ENCODE data around the gene STARD5. TPM values are rescaled to one million over a fixed set of nuclear protein-coding genes. Genes with fewer than 3 reads are reported as not detected.

The STARD5 gene
- total and polyA plus RNA-seq, 2 experiments from 2014 or later = 3.8 to 10.1 TPM

DNA sequence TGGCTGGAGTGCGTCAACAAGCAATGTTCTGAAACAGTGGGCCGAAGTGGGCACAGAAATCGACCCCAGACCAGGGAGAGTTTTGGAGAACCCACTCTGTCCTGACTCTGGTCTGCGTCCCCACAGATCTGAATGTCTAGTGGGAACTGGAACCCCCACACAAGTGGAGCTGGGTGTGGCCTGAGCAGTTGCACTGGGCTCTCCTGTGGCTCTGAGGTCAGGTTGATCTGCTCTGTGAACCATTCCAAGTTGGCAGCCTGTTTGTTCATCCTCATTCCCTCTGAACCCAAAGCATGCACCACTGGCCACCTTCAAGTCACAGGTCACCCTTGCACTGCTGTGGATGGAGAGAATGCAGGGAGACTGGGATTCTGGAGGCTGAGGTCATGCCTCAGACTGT, 60.5 kb downstream of the STARD5 start (continued):
- TF ChIP-seq, protein P1, sequence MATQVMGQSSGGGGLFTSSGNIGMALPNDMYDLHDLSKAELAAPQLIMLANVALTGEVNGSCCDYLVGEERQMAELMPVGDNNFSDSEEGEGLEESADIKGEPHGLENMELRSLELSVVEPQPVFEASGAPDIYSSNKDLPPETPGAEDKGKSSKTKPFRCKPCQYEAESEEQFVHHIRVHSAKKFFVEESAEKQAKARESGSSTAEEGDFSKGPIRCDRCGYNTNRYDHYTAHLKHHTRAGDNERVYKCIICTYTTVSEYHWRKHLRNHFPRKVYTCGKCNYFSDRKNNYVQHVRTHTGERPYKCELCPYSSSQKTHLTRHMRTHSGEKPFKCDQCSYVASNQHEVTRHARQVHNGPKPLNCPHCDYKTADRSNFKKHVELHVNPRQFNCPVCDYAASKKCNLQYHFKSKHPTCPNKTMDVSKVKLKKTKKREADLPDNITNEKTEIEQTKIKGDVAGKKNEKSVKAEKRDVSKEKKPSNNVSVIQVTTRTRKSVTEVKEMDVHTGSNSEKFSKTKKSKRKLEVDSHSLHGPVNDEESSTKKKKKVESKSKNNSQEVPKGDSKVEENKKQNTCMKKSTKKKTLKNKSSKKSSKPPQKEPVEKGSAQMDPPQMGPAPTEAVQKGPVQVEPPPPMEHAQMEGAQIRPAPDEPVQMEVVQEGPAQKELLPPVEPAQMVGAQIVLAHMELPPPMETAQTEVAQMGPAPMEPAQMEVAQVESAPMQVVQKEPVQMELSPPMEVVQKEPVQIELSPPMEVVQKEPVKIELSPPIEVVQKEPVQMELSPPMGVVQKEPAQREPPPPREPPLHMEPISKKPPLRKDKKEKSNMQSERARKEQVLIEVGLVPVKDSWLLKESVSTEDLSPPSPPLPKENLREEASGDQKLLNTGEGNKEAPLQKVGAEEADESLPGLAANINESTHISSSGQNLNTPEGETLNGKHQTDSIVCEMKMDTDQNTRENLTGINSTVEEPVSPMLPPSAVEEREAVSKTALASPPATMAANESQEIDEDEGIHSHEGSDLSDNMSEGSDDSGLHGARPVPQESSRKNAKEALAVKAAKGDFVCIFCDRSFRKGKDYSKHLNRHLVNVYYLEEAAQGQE (IDR thresholded peaks at IDR 0.05; ENCODE audit: unreplicated experiment) = no peak
- TF ChIP-seq STAT1 (IDR thresholded peaks at IDR 0.05; ENCODE audit: unreplicated experiment) (no peak), CREB1 (CRISPR knock-in tag; IDR thresholded peaks at IDR 0.05; ENCODE audit: low read depth) (no peak), CTCF (conservative IDR thresholded peaks at IDR 0.05; ENCODE audit: low read depth in 2 of 2) (no peak), JUNB (IDR thresholded peaks at IDR 0.05; ENCODE audit: unreplicated experiment) (no peak), ZNF114 (CRISPR knock-in tag; IDR thresholded peaks at IDR 0.05) (no peak), EZH2phosphoT487 (IDR thresholded peaks at IDR 0.05; ENCODE audit: unreplicated experiment) (no peak), NANOG (IDR thresholded peaks at IDR 0.05; ENCODE audit: borderline replicate concordance) (no peak)

GRCh38 chr15:81261172-81261811, 62.6 kb downstream of the STARD5 start:
- Mint-ChIP-seq H3K27ac (no peak overlapping the region), H3K9me3 (no peaks in the 10 kb centered on the region; the same call in 2 of the 3 replicates), H3K36me3 (ENCODE audit: low read depth) (no peaks in the 10 kb centered on the region), H3K27me3 (ENCODE audit: insufficient read depth, low read depth, poor library complexity) (peaks cover 5% of the 10 kb centered on the region), H3K4me1 (peaks cover 11% of the 10 kb centered on the region), H3K4me3 (no peak overlapping the region)
- Histone ChIP-seq H3K9me2 (ENCODE audit: insufficient read depth) (no peaks in the 10 kb centered on the region), H3K27me3 (ENCODE audit: insufficient read depth) (no peaks in the 10 kb centered on the region), H3K36me3 (ENCODE audit: insufficient read depth) (no peaks in the 10 kb centered on the region), H3K27ac (ENCODE audit: low read depth) (no peak overlapping the region), H3K4me2 (no peak overlapping the region), H2AFZ (0 out of 2 replicates have a peak overlapping the region, but pooled peaks have one; percentile 64), H3K4me1 (ENCODE audit: insufficient read depth) (no peaks in the 10 kb centered on the region; the same call in 1 of the 2 replicates), H4K20me1 (replicated peaks; ENCODE audit: insufficient read depth) (no peaks in the 10 kb centered on the region), H3K4me3 (no peak overlapping the region), H3F3A (replicated peaks; ENCODE audit: low read depth) (no peaks in the 10 kb centered on the region), H3K79me2 (replicated peaks; ENCODE audit: insufficient read depth) (no peaks in the 10 kb centered on the region)
- ATAC-seq (no peak), DNase-seq (ENCODE audit: low spot score) (no peak)
- TF ChIP-seq ZNF331 (CRISPR knock-in tag; IDR thresholded peaks at IDR 0.05; ENCODE audit: low read depth) (no peak), ETS1 (IDR thresholded peaks at IDR 0.05) (no peak), CREB1 (CRISPR knock-in tag; IDR thresholded peaks at IDR 0.05; ENCODE audit: low read depth) (no peak), EZH2phosphoT487 (IDR thresholded peaks at IDR 0.05; ENCODE audit: unreplicated experiment) (no peak), STAT1 (IDR thresholded peaks at IDR 0.05; ENCODE audit: unreplicated experiment) (no peak), EZH2 (IDR thresholded peaks at IDR 0.05; ENCODE audit: low read depth, unreplicated experiment) (no peak), JUNB (IDR thresholded peaks at IDR 0.05; ENCODE audit: unreplicated experiment) (no peak)
- TF ChIP-seq, protein P2, sequence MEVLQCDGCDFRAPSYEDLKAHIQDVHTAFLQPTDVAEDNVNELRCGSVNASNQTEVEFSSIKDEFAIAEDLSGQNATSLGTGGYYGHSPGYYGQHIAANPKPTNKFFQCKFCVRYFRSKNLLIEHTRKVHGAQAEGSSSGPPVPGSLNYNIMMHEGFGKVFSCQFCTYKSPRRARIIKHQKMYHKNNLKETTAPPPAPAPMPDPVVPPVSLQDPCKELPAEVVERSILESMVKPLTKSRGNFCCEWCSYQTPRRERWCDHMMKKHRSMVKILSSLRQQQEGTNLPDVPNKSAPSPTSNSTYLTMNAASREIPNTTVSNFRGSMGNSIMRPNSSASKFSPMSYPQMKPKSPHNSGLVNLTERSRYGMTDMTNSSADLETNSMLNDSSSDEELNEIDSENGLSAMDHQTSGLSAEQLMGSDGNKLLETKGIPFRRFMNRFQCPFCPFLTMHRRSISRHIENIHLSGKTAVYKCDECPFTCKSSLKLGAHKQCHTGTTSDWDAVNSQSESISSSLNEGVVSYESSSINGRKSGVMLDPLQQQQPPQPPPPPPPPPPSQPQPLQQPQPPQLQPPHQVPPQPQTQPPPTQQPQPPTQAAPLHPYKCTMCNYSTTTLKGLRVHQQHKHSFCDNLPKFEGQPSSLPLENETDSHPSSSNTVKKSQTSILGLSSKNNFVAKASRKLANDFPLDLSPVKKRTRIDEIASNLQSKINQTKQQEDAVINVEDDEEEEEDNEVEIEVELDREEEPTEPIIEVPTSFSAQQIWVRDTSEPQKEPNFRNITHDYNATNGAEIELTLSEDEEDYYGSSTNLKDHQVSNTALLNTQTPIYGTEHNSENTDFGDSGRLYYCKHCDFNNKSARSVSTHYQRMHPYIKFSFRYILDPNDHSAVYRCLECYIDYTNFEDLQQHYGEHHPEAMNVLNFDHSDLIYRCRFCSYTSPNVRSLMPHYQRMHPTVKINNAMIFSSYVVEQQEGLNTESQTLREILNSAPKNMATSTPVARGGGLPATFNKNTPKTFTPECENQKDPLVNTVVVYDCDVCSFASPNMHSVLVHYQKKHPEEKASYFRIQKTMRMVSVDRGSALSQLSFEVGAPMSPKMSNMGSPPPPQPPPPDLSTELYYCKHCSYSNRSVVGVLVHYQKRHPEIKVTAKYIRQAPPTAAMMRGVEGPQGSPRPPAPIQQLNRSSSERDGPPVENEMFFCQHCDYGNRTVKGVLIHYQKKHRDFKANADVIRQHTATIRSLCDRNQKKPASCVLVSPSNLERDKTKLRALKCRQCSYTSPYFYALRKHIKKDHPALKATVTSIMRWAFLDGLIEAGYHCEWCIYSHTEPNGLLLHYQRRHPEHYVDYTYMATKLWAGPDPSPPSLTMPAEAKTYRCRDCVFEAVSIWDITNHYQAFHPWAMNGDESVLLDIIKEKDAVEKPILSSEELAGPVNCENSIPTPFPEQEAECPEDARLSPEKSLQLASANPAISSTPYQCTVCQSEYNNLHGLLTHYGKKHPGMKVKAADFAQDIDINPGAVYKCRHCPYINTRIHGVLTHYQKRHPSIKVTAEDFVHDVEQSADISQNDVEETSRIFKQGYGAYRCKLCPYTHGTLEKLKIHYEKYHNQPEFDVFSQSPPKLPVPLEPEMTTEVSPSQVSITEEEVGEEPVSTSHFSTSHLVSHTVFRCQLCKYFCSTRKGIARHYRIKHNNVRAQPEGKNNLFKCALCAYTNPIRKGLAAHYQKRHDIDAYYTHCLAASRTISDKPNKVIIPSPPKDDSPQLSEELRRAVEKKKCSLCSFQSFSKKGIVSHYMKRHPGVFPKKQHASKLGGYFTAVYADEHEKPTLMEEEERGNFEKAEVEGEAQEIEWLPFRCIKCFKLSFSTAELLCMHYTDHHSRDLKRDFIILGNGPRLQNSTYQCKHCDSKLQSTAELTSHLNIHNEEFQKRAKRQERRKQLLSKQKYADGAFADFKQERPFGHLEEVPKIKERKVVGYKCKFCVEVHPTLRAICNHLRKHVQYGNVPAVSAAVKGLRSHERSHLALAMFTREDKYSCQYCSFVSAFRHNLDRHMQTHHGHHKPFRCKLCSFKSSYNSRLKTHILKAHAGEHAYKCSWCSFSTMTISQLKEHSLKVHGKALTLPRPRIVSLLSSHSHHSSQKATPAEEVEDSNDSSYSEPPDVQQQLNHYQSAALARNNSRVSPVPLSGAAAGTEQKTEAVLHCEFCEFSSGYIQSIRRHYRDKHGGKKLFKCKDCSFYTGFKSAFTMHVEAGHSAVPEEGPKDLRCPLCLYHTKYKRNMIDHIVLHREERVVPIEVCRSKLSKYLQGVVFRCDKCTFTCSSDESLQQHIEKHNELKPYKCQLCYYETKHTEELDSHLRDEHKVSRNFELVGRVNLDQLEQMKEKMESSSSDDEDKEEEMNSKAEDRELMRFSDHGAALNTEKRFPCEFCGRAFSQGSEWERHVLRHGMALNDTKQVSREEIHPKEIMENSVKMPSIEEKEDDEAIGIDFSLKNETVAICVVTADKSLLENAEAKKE (CRISPR knock-in tag; IDR thresholded peaks at IDR 0.05) = no peak

Data from GM23338 (cell line).